GM06990 (cell line): ENCODE measurements around the gene SNX6.
A peak's percentile ranks its signal among the peaks of the same experiment; 100 is the strongest.
"Not testable (repeated sequence)": the region's sequence is repeated elsewhere in the genome, so short reads cannot be mapped to it uniquely, and the experiment has no call there.

Experiments used
- DNase-seq: peaks from one replicate; pipeline ENCODE4 v3.0.0-alpha.2; 2011; ENCODE audit not compliant: insufficient read length; ENCODE audit errors: extremely low read depth
- H3K27me3 ChIP-seq: replicated peaks from 2 replicates; pipeline ENCODE4 v1.6.0; 2011; ENCODE audit warnings: low read length; ENCODE audit not compliant: control insufficient read depth, insufficient read depth
- H3K36me3 ChIP-seq: 2 replicates; pipeline ENCODE4 v1.5.1; 2011; ENCODE audit warnings: low read length; ENCODE audit not compliant: control insufficient read depth, insufficient read depth
- H3K4me3 ChIP-seq: replicated peaks from 2 replicates; pipeline ENCODE4 v1.5.1; 2011; ENCODE audit warnings: low read depth, mild to moderate bottlenecking, control low read depth, low read length
- TF ChIP-seq, protein P1 (sequence below): IDR thresholded peaks from 2 replicates; pipeline ENCODE4 v1.5.1; 2011; ENCODE audit warnings: low read length, control low read depth, mild to moderate bottlenecking, inconsistent platforms; ENCODE audit not compliant: insufficient read depth, poor library complexity, severe bottlenecking

The SNX6 gene

GRCh38 chr14:34554540-34555250 is 75.3 kb downstream of the SNX6 start:
- Histone ChIP-seq H3K4me3 (no peak overlapping the region), H3K36me3 (no peaks in the 10 kb centered on the region), H3K27me3 (no peaks in the 10 kb centered on the region)
- TF ChIP-seq, protein P1, sequence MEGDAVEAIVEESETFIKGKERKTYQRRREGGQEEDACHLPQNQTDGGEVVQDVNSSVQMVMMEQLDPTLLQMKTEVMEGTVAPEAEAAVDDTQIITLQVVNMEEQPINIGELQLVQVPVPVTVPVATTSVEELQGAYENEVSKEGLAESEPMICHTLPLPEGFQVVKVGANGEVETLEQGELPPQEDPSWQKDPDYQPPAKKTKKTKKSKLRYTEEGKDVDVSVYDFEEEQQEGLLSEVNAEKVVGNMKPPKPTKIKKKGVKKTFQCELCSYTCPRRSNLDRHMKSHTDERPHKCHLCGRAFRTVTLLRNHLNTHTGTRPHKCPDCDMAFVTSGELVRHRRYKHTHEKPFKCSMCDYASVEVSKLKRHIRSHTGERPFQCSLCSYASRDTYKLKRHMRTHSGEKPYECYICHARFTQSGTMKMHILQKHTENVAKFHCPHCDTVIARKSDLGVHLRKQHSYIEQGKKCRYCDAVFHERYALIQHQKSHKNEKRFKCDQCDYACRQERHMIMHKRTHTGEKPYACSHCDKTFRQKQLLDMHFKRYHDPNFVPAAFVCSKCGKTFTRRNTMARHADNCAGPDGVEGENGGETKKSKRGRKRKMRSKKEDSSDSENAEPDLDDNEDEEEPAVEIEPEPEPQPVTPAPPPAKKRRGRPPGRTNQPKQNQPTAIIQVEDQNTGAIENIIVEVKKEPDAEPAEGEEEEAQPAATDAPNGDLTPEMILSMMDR, result no peak
- peak; percentile 61 for DNase-seq

DNA sequence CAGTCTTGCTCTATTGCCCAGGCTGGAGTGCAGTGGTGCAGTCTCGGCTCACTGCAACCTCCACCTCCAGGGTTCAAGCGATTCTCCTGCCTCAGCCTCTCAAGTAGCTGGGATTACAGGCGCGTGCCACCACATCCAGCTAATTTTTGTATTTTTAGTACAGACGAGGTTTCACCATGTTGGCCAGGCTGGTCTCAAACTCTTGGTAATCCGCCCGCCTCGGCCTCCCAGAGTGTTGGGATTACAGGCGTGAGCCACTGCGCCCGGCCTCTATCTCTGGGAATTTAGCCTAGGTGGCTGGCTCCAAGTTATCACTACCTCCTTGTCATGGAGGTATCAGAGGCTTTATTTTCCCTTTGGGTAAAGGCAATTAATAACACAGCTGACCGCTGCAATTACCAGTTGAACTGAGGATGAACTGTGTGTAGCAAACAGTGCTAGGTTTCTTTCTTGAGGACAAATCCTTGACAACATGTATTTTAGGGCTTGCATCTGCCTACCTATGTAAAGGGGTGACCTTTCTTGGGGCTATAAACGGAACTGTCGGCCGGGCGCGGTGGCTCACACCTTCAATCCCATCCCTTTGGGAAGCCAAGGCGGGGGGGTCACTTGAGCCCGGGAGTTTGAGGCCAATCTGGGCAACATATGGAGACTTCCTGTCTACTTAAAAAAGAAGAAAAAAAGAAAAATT is 80.5 kb downstream of the SNX6 start:
- not testable (repeated sequence) for H3K4me3 ChIP-seq, H3K27me3 ChIP-seq, DNase-seq, H3K36me3 ChIP-seq

DNA sequence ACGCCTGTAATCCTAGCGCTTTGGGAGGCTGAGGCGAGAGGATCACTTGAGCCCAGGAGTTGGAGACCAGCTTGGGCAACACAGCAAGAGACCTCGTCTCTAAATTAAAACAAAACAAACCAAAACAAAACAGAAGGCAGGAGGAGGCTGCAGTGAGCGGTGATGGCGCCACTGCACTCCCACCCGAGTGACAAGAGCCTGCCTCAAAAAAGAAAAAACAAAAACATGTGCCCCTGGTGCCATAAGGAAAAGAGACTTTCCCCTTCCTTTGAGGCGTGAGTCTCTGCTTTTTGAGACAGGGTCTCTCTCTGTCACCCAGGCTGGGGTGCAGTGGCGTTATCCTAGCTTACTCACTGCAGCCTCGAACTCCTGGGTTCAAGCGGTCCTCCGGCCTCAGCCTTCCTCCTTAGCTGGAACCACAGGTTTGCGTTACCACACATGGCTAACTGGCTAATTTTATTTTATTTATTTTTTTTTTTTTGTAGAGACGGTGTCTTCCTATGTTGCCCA is 81.4 kb downstream of the SNX6 start:
- H3K4me3 ChIP-seq, result no peak overlapping the region
- no peak for DNase-seq
- TF ChIP-seq, protein P1, result no peak
- no peaks in the 10 kb centered on the region for H3K36me3 ChIP-seq
- H3K27me3 ChIP-seq, result no peaks in the 10 kb centered on the region

DNA sequence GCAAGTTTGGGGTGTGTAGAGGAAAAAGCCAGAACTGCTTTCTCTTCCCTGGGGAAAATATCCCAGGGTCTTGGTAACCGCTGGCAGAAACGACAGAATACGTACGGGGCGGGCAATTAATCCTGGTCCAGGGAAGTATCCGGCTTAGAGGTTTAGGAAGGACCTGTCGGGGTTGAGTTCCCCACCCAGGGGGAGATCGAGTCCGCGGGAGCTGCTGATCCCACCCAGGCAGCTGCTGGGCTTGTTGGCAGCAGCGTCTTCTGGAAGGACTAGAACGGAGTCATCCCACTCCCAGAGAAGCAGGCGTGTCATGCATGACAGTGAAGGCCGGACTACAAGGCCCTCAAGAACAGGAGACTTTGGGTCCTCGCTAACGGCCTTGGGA is 82.8 kb downstream of the SNX6 start:
- H3K27me3 ChIP-seq, DNase-seq, H3K4me3 ChIP-seq, H3K36me3 ChIP-seq: not testable (repeated sequence)

DNA sequence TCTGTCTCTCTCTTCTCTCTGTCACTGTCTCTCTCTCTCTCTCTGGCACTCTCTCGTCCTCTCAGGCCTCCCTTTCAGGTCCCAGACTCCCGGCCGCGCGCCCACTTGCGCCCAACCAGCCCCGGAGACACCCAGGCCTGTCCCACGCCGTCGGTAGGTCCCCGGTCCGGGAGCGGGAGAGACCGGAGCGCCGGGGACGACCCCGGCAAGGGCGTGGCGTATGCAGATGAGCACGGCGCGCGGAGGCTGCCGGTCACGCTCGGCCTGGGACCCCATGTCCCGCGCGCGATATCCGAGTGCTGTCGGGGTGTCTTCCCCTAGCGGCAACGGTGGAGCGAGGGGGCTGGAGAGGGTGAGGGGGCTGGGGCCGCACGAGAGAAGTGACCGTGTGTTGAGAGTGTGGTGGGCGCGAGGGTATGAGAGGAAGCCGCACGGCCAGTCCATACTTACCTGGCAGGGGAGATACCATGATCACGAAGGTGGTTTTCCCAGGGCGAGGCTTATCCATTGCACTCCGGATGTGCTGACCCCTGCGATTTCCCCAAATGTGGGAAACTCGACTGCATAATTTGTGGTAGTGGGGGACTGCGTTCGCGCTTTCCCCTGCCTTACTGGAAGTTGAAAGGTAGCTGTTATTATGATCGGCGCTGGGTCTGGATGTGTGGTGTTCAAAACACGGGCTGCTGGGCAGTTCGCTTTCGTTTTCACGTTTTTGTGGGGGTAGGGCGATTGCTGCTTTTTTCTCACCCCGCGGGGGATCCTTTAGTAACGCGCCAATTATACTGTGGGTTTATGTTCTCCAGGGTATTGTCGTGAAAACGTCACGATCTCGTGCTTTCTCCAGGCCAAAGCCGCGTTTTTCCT is 83.4 kb downstream of the SNX6 start:
- not testable (repeated sequence) for DNase-seq, H3K4me3 ChIP-seq, H3K36me3 ChIP-seq, H3K27me3 ChIP-seq

DNA sequence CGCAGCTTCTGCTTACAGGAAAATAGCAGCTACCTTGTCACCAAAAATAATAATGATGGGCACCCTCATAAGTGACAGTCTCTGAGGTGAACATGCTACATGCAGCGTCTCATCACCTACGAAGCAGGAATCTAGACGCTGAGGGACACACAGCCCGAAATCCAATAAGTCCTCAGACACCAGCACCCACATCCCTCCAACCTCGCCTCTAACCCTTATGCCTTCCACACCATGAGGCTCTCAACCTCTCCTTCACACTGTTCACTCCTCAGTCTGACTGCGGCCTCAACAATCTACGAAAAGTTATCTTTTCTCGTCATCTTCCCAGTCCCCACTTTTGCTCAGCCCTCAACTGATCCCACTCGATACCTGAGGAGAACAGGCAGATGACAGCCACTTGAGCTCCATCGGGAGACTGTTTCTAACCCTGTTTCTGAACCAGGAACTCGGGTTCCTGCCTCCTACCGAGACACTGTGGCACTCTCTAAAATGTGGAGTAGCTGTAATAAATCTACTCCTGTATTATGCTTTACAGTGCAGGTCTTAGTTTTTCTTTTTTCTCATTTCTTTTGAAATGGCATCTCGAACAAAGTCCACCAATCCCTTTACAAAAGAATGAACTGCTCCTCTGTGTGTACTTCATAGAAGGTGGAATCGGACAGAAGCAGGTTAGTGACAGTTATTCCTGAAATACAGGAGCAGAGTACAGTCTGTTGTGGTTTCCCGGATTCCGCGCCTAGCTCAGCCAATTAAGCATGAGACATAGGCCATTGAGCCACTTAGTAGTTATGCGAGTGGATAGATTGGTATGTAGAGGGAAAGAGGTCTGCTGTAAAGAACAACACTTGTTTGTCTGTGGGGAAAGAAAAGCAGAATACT is 89.5 kb downstream of the SNX6 start:
- peak overlapping the region; percentile 94 for H3K4me3 ChIP-seq
- not testable (repeated sequence) for H3K36me3 ChIP-seq, H3K27me3 ChIP-seq, DNase-seq

DNA sequence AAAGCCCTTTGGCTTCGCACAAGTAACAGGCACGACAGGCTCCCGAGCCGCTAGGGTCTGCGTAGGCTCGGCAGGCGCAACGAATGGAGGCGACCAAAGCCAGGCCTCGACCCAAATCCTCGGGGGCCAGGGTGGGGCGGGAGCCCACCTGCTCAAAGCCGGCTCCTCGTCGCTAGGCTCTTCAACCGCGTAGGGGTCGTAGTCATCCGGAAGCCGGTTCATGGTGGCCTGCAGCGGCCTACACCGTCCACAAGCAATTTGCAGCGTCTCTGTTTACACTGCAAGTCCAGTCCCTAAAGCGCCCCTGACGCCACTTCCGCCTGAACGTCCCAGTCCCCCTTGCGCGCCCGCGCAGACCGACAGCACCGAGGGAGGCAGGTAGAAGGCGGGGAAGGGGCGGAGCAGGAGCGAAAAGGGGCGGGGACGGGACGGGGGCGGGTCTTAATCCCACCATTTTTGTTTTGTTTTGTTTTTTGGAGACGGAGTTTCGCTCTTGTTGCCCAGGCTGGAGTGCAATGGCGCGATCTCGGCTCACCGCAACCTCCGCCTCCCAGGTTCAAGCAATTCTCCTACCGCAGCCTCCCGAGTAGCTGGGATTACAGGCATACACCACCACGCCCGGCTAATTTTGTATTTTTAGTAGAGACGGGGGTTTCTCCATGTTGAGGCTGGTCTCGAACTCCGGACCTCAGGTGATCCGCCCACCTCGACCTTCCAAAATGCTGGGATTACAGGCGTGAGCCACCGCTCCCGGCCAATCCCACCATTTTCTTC is 90.4 kb downstream of the SNX6 start, which contains the start of gene EAPP:
EAPP (minus strand) TSS at position 295 of the 774 bp plus-strand sequence; CDS start at position 222, 73 bp downstream.
- Histone ChIP-seq H3K27me3 (no peaks in the 10 kb centered on the region), H3K36me3 (peaks cover 2% of the 10 kb centered on the region; the same call in 1 of the 2 replicates), H3K4me3 (peak within 1 kb of the TSS; percentile 94)
- peak; percentile 95 for DNase-seq
- TF ChIP-seq, protein P1, result no peak
